Stimulated activated CD8-positive, alpha-beta memory T cell treated with anti-CD3 and anti-CD28 coated beads, Interleukin-12 subunit alpha, Interleukin-12 subunit beta, amount 100 ng/mL, for 1 hour (primary cell): Measurements from ENCODE around the gene SORCS2.

Experiments used
- DNase-seq: peaks from one replicate; pipeline ENCODE4 v3.0.0-alpha.2; 2020; ENCODE audit warnings: low read depth

Gene SORCS2

DNA sequence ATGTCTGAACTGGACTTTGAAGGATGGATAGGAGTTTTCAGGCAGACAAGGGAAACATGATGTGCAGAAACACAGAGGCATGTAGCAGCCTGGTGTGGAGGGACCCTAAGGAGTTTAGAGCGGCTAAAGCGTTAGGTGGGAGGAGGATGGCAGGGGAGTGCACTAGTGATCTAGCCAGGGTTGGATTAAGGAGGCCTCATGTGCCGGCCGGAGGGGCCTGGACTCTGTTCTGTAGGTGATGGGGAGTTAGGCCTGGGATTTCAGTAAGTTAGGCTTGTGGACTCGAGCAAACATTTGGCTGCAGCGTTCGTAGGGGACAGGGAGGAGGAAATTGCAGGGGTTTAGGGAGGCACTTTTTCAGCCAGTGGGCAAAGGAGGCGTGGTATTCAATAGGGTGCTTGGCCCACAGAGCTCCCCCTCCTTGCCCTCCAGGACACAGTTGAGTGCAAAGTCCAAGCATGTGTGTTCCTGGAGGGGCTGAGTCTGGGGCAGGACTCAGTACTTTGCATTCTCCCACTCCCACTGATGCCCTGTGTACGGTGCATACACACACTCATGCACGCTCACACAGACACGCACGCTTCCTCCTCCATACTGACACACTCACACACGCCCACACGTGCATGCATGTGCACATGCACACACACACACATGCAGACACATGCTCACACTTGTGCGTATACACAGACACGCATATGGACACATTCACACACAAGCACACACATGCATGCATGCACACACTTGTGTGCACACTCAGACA lies 223.8 kb downstream of the SORCS2 start:
- DNase-seq, result no peak

DNA sequence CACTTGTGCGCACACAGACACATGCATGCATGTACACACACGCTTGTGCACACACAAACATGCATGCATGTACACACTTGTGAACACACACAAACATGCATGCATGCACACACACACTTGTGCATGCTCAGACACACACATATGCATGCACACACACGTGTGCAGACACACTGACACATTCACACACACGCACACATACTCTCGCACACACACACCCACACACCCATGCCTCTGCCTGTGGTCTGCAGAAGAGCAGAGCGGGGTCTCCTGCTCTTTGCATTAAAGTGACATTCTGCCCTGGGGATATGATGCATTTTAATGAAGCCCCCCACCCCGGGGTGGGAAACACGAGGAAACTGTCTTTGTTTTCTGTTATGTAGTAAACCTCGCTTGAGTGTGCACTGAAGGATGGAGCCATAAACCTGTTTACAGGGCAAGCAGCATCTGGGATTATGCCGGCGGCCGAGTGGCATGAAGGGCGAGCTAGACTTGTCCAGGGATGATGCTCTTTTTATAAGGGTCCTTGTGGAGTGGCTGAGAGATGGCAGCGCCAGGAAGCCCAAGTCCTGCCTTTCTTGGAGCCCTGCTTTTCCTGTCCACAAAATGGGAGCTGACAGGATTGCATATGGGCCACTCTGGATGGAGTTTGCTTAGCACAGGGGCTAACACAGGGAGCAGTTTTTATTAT lies 224.6 kb downstream of the SORCS2 start:
- DNase-seq, result no peak

DNA sequence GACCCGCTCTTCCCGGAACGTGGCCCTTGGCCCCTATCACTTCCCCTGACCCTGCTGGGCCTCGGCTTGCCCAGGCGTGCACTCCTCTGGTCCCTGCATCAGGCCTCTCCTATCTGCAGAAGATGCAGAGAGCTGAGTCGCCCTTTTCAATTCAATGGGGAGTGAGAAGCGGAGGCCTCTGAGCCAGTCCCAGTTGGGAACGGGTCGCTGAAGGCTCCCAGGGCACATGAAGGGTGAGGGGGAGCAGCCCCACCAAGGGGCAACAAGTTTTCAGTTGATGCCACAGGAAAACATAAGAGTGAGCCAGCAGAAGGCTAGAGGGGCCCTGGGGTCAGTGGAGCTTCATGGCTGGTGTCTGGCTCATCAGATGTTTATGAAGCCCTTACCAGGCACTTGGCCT lies 225.3 kb downstream of the SORCS2 start:
- no peak for DNase-seq

DNA sequence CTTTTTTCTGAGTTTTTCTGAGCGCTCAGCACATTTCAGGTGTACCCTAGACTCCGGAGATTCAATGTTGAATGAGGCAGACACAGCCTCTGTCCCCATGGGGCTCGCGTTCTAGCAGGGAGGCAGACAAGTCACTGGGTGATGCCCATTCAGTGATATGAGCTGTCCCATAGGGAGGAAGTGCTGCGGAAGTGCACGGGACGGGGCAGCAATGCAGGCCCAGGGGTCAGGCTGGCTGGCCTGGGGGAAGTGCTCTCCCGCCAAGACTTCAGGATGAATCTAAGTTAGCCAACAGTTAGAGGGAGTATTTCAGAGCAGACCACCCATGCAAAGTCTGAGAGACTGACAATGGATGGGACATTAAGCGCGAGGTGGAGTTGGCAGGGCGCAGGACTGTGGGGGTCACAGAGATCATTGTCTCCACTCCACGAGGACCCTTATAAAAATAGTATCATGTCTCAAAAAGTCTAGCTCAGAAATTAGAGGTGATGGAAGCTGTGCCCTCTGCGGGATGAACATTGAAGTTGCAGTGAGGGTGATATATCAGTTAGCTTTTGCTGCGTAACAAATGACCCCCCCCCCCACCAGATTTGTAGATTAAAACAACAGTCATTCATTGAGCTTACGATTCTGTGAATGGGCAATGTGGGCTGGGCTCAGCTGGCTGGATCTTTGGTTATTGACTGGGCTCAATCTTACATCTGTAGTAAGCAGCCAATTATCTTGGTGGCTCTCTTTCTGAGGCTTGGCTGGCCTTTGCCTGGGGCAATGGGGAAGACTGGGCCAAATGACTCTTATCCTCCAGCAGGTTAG lies 226.0 kb downstream of the SORCS2 start:
- DNase-seq, result no peak

DNA sequence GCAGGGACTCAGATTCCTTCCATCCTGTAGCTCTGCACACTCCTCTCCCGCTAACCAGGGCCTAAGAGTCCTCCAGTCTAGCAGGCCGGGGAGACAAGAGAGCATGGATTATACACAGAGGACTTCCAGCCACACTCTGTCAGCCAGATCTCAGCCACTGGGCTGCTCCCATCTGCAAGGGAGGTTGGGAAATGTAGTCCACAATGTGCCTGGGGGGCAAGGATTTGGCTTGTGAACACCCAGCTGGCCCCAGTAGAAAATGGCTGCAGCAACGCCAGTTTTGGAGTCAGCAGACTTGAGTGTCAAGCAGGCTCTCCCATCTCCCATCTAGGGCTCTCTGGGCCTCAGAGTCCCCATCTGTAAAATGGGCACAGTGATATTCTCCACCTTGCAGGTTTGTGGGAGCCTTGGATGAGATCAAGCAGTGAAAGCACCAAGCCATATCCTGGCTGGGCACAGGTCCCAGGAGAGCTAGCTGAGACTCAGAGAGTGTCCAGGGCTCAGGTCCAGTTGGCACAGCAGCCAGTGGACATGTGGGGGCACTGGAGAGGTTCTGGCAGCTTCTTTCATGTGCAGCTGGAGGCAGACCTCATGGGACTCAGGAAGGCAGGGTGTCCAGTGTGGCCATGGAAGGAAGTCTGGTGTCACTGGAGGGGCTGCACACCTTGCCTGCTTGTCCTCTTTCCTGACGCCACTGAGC lies 227.8 kb downstream of the SORCS2 start:
- no peak for DNase-seq

DNA sequence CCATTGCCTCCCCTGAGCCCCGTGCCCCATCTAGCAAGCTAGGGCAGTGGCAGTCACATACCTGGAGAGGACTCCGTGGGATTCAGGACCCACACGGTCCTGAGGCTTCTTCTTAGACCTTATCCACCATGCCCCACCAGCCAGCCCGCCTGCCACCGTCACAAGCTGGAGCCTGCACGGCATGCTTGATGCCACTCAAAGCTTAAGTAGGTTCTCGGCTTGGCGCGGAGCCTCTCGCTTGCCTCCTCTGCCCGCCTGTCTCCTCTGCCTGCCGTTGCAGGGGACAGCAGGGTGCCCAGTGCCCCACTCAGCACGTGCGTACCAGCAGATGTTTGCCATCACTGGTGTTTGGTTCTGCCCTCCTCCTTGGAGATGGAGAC lies 228.3 kb downstream of the SORCS2 start:
- no peak for DNase-seq

DNA sequence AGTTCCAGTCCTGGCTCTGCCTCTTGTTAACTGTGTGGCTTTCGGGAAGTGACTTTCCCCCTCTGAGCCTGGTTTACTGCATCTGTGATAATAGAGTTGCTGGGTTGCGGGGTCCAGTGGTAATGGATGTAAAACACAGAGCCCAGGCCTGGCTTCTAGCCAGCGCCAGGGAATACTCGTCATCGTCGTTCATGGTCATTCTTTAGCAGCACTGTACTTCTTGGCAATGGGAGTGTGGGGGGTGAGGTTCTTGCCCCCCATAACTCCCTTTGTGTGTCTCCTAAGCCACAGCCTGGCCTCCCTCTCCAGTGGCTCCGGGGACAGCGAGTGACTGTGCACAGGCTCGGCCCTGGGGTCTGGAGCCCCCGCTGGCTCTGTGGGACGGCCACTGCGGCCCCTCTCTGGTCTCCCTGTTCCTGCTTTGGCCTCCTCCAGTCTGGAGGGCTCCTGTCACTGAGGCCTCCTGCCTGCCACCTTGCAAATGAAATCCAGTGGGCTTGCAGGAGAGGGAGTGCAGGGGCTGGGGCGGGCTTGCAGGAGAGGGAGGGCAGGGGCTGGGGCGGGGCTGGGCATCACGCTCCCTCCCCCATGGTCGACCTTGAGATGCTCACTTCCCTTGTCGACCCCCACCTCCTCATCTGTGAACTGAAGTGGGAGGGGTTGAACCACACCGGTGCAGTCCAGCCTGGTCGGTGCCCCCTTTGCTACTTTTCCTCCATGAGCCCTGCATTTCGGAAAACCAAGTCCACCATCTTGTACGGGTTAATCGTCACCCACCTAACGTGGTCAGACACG lies 229.2 kb downstream of the SORCS2 start:
- DNase-seq, result no peak

DNA sequence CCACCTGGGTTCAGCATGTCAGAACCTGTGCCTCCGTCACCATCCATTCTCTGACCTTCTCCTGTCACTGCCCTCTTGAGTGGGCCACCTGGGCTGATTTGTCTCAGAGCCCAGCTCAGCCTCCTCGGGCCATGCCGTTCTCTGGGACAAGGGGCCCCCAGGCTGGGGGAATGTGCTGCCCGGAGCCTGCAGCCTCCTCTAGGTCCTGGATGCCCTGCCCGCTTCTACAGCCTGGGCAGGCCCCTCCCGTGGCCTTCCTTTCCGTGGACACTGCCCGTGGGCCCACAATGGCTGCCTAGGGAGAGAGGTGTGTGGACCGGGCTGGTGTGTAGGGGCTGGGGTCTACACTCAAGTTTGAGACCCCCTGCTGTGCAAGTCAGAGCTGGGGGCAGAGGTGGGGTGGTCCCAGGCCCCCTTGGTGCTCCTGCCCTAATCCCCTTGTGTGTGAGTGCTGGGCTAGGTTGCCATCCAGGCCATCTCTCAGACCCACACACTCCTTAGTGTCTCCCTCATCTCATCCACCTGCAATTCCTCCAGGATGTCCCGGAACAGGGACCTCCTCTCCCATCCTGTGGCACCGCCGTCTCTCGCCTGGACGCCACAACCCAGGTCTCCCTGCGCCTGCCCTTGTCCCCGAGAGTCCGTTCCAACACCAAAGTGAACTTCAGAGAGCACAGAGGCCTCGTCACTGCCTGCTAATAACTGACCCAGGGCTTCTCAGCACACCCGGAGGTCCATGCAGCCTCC lies 230.0 kb downstream of the SORCS2 start:
- no peak for DNase-seq

DNA sequence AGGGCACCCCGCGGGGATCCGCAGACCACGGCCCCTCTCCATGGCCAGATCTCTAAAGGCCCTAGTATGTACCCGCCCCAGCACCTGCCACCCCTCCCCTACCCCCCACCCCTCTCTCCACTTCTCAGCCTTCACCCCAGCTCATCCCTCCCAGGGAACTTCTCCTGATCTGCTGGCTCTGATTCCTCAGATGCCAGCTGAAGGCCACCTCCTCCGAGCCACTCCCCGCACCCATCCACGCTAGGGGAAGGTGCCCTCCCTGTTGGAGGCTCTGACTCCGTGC lies 230.5 kb downstream of the SORCS2 start:
- no peak for DNase-seq

DNA sequence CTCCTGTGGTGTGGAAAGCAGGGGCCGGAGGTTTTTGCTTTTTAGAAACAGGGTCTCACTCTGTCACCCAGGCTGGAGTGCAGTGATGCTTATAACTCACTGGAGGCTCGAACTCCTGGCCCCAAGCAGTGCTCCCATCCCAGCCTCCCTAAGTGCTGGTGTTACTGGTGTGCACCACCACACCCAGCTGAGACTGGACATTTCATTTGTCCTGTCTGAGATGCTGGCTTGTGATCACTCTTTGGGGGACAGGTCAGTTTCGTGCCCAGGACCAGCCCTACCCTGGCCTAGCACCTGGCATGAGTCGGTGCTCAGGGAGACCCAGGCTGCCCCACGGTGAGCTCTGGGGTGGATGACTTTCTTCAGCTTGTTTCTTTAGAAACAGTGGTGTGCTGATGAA lies 231.1 kb downstream of the SORCS2 start:
- no peak for DNase-seq

DNA sequence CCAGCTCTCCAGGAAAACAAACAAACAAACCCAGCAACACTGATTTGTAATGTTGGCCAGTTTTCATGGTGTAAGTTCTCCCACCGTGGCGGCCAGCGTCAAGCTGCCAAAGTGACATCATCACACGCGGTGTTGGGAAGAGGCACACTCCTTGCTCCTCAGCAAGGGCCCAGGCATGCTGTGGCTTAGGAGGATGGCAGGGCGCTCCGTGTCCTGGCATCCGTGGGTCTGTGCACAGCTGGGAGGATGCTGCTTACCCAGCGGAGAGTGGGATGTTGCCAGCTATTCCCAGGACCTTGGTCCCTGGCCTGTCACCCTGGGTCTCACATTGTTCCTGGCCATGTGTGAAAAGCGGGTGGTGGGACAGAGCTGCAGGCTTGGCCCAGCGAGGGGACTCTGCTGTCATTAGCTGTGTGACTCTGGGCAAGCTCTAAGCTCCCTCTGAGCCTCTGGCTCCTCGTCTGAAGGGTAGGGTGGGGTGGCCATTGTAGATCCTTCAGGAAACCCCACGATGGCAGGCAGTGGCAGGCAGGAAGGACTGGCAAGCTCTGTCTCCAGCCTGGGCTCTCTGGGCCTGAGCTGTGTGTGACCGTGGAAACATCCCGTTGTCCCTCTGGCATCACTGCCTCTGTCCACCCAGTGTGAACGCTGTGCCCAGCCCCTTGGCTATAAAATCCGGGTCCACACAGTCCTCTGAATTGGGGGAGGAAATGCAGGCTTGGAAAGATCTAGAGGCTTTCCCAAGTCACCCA lies 231.6 kb downstream of the SORCS2 start:
- DNase-seq, result no peak

DNA sequence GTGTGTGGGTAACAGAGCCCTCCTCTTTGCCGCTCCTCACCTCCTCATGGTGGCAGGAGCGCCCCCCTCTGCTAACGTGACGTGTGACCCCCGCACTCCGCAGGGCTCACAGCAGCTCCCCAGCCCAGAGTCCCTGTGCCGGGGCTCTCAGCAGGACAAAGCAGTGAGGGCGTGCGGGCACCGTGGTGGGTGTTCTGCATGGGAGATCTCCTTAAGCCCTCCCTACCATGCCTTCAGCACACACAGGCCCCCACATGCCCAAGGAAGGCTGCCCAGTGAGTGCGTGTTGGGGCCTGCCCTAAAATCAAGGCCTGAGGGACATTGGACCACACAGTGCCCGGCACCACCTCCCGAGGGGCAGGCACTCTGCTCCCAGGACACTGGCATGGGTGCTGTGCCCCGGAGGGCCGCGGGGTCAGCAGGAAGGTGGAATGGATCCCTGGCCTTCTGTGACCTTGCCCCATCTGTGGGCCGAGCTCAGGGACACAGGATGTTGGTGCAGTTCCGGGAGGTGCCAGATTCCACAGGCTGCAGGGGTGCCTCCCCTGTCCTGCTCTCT lies 232.3 kb downstream of the SORCS2 start:
- DNase-seq, result no peak

DNA sequence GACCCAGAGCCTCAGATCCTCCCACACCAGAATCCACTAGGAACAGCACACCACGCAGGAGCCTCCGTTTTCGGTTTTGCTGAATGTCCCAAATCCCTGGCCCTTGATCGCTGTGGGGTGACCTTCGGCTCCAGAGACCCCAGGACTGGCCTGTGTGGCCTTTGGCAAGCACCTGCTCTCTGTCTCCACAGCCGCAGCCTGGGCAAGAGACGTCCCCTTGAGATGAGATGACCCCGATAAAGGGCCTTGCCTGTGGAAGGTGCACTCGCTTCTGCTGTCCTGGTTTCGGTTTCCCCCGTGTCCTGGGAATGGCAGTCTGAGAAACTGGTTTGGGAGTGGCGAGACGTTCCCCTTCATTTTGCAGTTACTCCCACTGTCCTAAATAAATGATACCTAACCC lies 232.8 kb downstream of the SORCS2 start:
- DNase-seq, result no peak

DNA sequence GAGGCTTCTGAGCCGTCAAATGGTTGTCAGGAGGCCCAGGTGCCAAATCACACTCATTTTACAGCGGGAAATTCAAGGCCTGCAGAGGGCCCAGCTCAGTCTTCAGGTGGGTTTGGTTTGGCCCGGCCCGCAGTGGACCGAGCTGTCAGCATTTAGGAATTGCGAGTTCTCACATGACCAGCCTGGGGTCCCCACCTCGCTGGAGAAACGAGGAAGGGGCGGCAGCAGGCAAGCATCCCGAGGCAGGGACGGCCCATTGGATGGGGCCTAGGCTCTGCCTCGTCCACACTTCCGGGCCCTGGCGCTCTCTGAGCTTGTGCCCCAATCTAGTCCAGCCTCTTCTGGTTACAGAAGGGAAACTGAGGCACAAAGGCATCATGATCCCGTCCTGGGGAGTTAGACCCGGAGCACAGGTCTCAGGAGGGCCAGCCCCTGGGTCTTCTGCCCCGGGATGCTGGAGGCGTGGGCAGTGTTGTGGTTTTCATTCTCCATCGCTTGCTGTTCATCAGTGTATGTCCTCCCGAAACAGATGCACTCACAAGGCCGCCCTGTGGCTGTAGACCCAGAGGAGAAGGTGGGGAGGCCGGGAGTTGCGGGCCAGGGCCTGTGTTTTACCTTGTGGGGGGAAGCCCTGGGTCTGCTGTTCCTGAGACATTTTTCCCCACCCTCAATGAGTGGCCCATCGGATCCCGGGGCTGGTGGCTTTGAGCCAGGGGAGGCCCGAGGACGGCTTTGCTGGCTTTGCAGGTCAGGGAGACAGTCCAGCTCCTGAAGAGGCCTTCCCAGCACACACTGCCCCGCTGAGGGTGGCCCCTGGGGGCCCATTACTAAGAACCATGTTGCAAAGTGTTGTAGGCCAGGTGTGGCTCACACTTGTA lies 233.5 kb downstream of the SORCS2 start:
- no peak for DNase-seq

DNA sequence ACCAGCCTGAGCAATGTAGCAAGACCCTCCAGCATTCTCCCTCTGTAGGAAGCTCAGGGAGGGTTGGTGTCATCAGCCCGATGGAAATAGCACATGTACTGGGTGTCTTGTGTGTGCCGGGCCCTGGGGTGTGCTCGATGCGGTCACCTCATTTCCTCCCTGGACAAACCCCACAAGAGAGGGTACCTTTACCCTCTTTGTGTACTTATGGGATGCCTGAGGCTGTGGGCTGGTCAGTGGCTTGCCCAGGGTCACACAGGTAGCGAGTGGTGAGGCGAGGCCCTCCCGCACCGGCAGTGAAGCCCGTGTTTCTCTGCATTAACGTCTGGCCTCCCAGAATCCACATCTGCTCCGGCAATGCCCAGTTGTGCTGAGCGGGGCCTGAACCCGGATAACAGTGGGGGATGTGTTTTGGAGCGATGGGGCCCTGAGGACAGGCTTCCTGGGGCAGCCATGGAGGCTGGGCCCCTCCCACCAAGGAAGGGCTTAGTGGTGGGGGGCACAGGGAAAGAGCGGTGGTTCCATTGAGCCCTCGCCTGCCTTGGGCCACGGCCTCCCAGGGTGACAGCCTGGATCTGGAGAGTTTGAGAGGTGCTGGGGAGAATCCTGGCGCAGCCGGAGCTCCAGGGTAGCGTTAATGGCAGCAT lies 234.3 kb downstream of the SORCS2 start:
- DNase-seq, result no peak

DNA sequence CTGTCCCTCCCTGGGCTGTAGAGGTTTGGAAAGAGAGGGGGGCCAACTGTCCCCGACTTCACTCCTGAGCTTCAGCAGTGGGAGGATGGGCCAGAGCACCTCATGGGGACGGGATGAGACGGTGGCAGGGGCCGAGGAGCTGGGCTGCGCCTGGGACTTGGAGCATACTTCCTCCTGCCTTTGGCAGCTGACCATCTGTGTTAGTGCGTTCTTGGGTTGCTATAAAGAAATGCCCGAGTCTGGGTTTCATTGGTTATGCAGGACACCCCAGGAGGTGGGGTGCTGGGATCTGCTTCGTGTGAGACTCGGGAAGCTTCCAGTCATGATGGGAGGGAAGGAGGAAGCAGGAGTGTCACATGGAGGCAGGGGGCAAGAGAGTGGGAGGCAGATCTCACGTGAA lies 235.0 kb downstream of the SORCS2 start:
- no peak for DNase-seq

DNA sequence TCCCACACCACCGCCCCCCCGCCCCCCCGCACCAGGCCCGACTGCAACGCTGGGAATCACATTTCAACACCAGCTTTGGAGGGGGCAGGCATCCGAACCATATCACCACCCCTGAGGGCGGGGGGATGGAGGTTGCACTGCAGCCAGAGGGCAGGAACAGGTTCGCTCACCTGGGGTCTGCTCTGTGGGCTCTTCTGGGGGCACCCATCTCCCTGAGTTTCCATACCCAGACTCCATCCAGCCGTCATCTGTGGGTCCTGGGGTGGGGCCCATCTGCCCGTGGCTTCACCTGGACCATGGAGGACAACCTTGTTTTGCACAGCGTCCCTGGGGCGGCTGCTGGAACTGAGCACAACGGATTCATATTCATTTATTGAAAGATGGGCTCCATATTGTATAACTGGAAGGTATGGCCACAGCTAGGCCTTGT lies 235.5 kb downstream of the SORCS2 start:
- no peak for DNase-seq

DNA sequence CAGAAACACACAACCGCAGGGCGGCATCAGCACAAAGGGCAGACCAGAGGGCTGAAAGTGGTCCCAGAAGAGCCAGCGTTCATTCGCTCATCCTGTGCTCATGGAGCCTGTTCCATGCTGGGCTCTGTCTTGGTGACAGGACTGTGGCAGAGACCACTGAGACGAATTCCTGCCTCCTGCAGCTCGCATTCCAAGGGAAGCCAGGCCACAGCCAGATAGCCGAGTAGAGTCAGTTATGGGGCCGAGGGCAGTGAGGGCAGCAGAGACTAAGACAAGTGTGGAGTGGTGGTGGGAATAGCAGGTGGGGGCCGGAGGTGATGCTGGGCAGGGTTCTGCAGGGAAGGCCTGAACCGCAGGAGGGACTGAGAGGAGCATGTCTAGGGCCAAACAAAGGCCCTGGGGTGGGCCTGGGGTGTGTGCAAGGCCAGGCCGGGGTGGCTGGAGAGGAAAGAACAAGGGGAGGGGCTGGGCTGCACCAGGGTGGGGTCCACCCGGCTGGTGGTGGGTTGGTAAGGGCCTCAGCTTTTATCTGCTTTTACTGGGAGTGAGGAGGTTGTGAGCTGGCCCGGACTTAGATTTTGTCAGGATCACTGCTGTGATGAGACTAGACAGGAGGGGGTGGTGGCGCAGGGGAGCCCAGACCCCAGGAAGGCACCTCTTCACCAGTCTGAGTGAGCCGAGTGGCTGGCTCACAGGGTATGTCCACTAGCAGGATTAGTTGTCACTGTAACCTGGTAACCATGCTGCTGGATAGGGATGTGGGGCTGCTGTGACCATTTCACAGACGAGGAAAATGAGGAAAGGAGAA lies 236.1 kb downstream of the SORCS2 start:
- DNase-seq, result no peak
